GM12878 (cell line): ENCODE results near the gene GLRA1.

Experiments used
- BMI1 ChIP-seq: fragments of 450-650 bp; IDR thresholded peaks from 2 replicates; pipeline ENCODE4 v1.6.1; 2016; ENCODE audit warnings: mild to moderate bottlenecking, moderate library complexity, borderline replicate concordance
- BRCA1 ChIP-seq: IDR thresholded peaks from 2 replicates; pipeline ENCODE4 v1.6.1; 2011; ENCODE audit warnings: low read depth, low read length, improper control_type of control experiment
- CTCF ChIP-seq, 3 experiments: IDR thresholded peaks in 2 of 3; conservative IDR thresholded peaks in 1 of 3; 2 replicates each; pipeline ENCODE4 v1.5.1; 2011; ENCODE audit warnings: low read depth in 3 of 3, low read length in 3 of 3, mild to moderate bottlenecking in 3 of 3, control low read depth in 2 of 3, moderate library complexity in 2 of 3, inconsistent platforms in 1 of 3, mixed read lengths in 1 of 3; ENCODE audit not compliant: control insufficient read depth in 2 of 3, insufficient read depth in 1 of 3; ENCODE audit errors: extremely low read depth in 1 of 3
- EZH2 ChIP-seq: IDR thresholded peaks from 2 replicates; pipeline ENCODE4 v1.6.1; 2012; ENCODE audit warnings: low read depth, mild to moderate bottlenecking, control low read depth, inconsistent platforms, low read length, borderline replicate concordance; ENCODE audit not compliant: control insufficient read depth
- MLLT1 ChIP-seq: fragments of 450-650 bp; IDR thresholded peaks from 2 replicates; pipeline ENCODE4 v1.6.1; 2016; ENCODE audit warnings: mild to moderate bottlenecking
- NRF1 ChIP-seq: conservative IDR thresholded peaks from 2 replicates; pipeline ENCODE4 v1.6.1; 2011; ENCODE audit warnings: mild to moderate bottlenecking, low read depth, low read length, improper control_type of control experiment
- PKNOX1 ChIP-seq: fragments of 450-650 bp; IDR thresholded peaks from 2 replicates; pipeline ENCODE4 v1.6.1; 2016; ENCODE audit warnings: mild to moderate bottlenecking
- REST ChIP-seq: IDR thresholded peaks from 2 replicates; pipeline ENCODE4 v1.6.1; 2012; ENCODE audit warnings: mild to moderate bottlenecking, low read depth, low read length

- no peak for TF ChIP-seq BMI1
- no peak for TF ChIP-seq CTCF (IDR thresholded peaks at IDR 0.05 in 2 of 3, conservative IDR thresholded peaks at IDR 0.05 in 1 of 3; ENCODE audit: control insufficient read depth in 2 of 3, extremely low read depth in 1 of 3, insufficient read depth in 1 of 3, low read depth in 3 of 3, low read length in 3 of 3)
- TF ChIP-seq MLLT1: no peak
- no peak for TF ChIP-seq REST
- TF ChIP-seq PKNOX1: no peak
- TF ChIP-seq NRF1: no peak
- TF ChIP-seq BRCA1: no peak
- no peak for TF ChIP-seq EZH2
These were observed 20.5 kb downstream of the GLRA1 start for GRCh38 chr5:151904127-151904526.
